Body of pancreas (tissue), 4 donors: ENCODE measurements around the gene PACS1. TPM values are rescaled to one million over a fixed set of nuclear protein-coding genes. Genes with fewer than 3 reads are reported as not detected.

ENCODE experiments used
- ATAC-seq: fragments of 150-250 bp; one replicate; pipeline ENCODE4 v1.9.1; 2016
- DNase-seq, 4 donors: peaks; one replicate each; pipeline ENCODE4 v3.0.0-alpha.2; 2019
- H3K27ac ChIP-seq, 4 donors: fragments of 200-600 bp; sonication (generic); 1 replicate in 3 of 4; 2 replicates in 1 of 4; pipeline versions ENCODE4 v1.5.1 to v1.6.1; 2016 to 2019; ENCODE audit warnings: mild to moderate bottlenecking in 1 of 4, mixed read lengths in 1 of 4, moderate library complexity in 1 of 4
- H3K27me3 ChIP-seq, 2 donors: fragments of 200-600 bp; sonication (generic); one replicate each; pipeline ENCODE4 v1.6.0; 2016; ENCODE audit warnings: mild to moderate bottlenecking in 1 of 2
- H3K36me3 ChIP-seq, 2 donors: fragments of 200-600 bp; sonication (generic); replicated peaks in 1 of 2; 2 replicates each; pipeline ENCODE4 v1.5.1; 2016; ENCODE audit warnings: low read depth in 2 of 2; ENCODE audit not compliant: insufficient read depth in 1 of 2
- H3K4me1 ChIP-seq: fragments of 200-600 bp; sonication (generic); one replicate; pipeline ENCODE4 v1.6.0; 2016
- H3K4me3 ChIP-seq, 2 donors: fragments of 200-600 bp; sonication (generic); 1 replicate in 1 of 2; 2 replicates in 1 of 2; pipeline ENCODE4 v1.5.1; 2016 to 2019
- H3K9me3 ChIP-seq, 3 donors: fragments of 200-600 bp; sonication (generic); 1 replicate in 2 of 3; 2 replicates in 1 of 3; pipeline ENCODE4 v1.5.1; 2016
- POLR2A ChIP-seq, 3 donors: fragments of 450-650 bp; IDR thresholded peaks; one replicate each; pipeline ENCODE4 v1.6.1; 2016; ENCODE audit warnings: antibody characterized with exemption in 3 of 3, mild to moderate bottlenecking in 2 of 3
- WGBS, 2 donors: methylation state at CpG; one replicate each; pipeline ENCODE4 v1.1.5; 2017; 5-methylcytosine and 5-hydroxymethylcytosine counted together
- intact Hi-C: fragments of 100-400 bp; cut with DNase I; formaldehyde crosslinking; loops from one replicate; pipeline ENCODE4 v1.15.1; 2023
- total RNA-seq, 2 donors: library from RNA; depleted of rRNA; stranded (reverse); fragments of >200 nt; gene quantifications; one replicate each; pipeline ENCODE4 v1.1.0, GENCODE V29; 2016
- TF ChIP-seq, protein P1 (sequence below), 7 experiments: fragments of 450-650 bp in 4 of 7; fragments of 200-600 bp in 3 of 7; sonication (generic) in 3 of 7; IDR thresholded peaks; one replicate each; pipeline ENCODE4 v1.5.1; 2016 to 2019; ENCODE audit warnings: antibody characterized with exemption in 7 of 7

Gene PACS1
- total RNA-seq, 2 donors from 2014 or later = 17.5 to 19.7 TPM

DNA sequence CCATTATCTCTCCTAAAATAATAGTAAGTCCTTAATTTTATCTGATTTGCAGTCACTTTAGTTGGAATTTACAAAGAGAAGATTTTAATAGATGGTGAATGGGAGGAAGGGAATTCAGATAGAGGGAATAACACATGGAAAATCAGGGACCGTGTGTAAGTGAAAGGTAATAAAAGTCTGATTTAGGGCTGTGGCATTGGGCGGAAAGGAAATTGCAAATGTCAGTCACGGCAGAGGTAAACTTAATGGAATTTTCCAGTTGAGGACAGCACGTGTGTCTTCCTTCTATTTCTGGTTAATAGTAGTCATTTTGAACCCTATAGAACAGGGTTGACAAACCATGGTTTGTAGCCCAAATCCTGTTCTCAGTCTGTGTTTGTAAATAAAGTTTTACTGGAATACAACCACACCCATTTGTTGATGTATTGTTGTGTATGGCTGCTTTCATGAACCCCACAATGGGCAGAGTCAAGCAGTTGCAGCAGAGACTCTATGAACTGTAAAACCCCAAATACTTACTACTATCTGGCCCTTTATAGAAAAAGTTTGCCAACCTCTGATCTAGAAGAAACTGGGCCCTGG is 34.1 kb downstream of the PACS1 start:
- TF ChIP-seq, protein P1, sequence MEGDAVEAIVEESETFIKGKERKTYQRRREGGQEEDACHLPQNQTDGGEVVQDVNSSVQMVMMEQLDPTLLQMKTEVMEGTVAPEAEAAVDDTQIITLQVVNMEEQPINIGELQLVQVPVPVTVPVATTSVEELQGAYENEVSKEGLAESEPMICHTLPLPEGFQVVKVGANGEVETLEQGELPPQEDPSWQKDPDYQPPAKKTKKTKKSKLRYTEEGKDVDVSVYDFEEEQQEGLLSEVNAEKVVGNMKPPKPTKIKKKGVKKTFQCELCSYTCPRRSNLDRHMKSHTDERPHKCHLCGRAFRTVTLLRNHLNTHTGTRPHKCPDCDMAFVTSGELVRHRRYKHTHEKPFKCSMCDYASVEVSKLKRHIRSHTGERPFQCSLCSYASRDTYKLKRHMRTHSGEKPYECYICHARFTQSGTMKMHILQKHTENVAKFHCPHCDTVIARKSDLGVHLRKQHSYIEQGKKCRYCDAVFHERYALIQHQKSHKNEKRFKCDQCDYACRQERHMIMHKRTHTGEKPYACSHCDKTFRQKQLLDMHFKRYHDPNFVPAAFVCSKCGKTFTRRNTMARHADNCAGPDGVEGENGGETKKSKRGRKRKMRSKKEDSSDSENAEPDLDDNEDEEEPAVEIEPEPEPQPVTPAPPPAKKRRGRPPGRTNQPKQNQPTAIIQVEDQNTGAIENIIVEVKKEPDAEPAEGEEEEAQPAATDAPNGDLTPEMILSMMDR (IDR thresholded peaks at IDR 0.05) = no peak
- no peak for TF ChIP-seq POLR2A (IDR thresholded peaks at IDR 0.05)
- Histone ChIP-seq H3K4me3 (no peak overlapping the region), H3K27me3 (no peaks in the 10 kb centered on the region), H3K4me1 (peaks cover 19% of the 10 kb centered on the region), H3K36me3 (no peaks in the 10 kb centered on the region), H3K9me3 (no peaks in the 10 kb centered on the region), H3K27ac (no peak overlapping the region)
- WGBS, 2 donors = 89% methylated on average over 4 of the region's 4 CpGs
- DNase-seq = no peak
- ATAC-seq = no peak
- intact Hi-C loops = no loop called here

DNA sequence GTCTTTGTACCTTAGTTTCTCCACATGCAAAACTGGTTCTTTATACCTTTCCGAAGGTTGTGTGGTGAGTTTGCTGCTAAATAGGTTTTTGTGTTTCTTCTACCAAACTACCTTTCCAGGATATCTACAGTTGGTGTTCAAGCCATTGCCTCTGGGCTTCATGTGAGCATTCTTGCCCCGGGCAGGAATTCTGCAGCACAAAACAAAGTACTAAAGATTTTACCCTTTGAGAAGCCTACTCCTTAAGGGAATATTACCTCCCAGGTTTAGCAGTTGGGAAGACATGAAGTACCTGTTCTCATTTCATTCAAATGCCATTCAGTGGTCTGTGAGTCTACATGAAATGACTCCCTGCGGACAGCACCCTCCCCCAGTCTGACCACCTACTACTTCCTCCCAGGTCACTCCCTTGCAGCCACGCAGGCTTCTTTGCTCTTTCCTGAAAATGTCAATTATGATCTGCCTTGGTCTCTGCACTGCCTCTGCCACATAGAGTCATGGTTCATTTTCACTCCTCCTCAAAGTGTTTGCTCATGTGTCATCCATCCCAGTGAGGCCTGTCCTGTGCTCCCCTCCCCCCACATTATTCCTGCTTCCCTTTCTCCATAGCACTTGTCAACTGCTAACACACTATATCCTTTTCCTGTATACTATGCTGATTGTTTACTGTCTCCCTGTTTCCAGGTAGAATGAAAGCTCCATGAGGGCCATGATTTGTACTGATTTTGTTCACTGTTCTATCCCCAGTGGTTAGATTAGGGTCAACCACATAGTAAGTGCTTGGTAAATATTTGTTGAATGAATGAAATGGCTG is 36.9 kb downstream of the PACS1 start:
- intact Hi-C loops = no loop called here
- no peak for ATAC-seq
- Histone ChIP-seq H3K27ac (no peak overlapping the region), H3K9me3 (no peaks in the 10 kb centered on the region), H3K36me3 (no peaks in the 10 kb centered on the region), H3K4me1 (peaks cover 1% of the 10 kb centered on the region), H3K27me3 (no peaks in the 10 kb centered on the region), H3K4me3 (no peak overlapping the region)
- DNase-seq = no peak
- TF ChIP-seq POLR2A (IDR thresholded peaks at IDR 0.05) = no peak
- TF ChIP-seq, protein P1 (IDR thresholded peaks at IDR 0.05) = no peak
- 83 to 93% methylated on average over 4 of the region's 4 CpGs for WGBS, 2 donors

DNA sequence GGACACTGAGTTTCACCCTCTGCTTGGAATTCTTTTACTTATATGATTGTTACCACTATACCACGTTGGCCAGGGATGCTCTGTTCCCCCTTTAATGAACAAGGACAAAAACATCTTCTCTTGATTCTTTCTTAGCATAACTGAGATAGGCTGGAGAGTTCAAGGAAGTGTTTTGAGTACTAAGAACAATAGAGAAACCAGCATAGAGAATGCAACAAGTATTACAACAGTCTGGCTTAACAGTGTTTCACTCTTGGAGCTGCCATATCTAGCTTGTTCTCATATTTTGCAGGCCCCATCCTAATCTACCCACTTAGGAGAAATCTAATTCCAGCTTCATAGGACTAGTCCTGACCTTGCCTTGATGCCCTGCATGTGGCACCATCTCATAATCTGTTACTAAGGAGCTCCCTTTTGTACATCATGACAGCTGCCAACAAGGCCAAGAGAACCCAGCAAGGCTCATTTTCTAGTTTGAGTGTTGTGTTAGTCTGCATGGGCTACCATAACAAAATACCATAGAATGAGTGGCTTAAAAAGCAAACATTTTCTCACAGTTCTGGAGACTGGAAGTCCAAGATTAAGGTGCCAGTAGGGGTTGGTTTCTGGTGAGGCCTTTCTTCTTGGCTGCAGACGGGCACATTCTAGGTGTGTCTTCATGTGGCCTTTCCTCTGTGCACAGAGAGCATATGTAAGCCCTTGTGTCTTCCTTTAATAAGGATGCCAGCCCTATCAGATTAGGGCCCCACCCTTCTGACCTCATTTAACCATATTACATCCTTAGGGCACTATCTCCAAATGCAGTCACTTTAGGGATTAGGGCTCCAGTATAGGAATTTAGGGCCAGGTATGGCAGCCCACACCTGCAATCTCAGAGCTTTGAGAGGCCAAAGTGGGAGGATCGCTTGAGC is 37.8 kb downstream of the PACS1 start:
- Histone ChIP-seq H3K36me3 (no peaks in the 10 kb centered on the region), H3K4me3 (no peak overlapping the region), H3K27me3 (no peaks in the 10 kb centered on the region), H3K4me1 (peaks cover 10% of the 10 kb centered on the region), H3K27ac (no peak overlapping the region), H3K9me3 (no peaks in the 10 kb centered on the region)
- intact Hi-C loops = no loop called here
- no peak for ATAC-seq
- WGBS, 2 donors = 94 to 97% methylated on average over 3 of the region's 3 CpGs
- no peak for DNase-seq
- no peak for TF ChIP-seq POLR2A (IDR thresholded peaks at IDR 0.05)
- TF ChIP-seq, protein P1 (IDR thresholded peaks at IDR 0.05) = no peak

DNA sequence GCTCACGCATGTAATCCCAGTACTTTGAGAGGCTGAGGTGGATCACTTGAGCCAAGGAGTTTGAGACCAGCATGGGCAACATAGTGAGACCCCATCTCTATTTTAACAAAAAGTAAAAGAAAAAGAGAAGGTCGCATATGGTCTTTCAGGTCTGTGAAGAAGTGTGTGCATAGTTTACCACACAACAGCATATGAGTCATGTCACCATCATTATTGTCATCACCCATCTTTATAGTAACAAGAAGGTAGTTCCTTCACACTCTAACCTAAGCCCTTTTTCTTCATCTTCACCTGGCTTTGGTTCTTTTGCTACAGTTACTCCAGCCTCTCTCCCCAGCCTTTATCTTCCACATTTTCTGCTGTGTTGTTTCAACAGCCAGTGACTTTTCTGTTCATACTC is 39.2 kb downstream of the PACS1 start:
- DNase-seq = no peak
- WGBS, 2 donors = 82 to 98% methylated on average over 2 of the region's 2 CpGs
- no peak for ATAC-seq
- intact Hi-C loops = no loop called here
- Histone ChIP-seq H3K36me3 (no peaks in the 10 kb centered on the region), H3K4me3 (no peak overlapping the region), H3K27me3 (no peaks in the 10 kb centered on the region), H3K4me1 (peaks cover 16% of the 10 kb centered on the region), H3K27ac (no peak overlapping the region), H3K9me3 (no peaks in the 10 kb centered on the region)
- TF ChIP-seq POLR2A (IDR thresholded peaks at IDR 0.05) = no peak
- TF ChIP-seq, protein P1 (IDR thresholded peaks at IDR 0.05) = no peak
